ENCODE data around the gene GCHFR.

GCHFR gene

GRCh38 chr15:40782609-40783227, 18.9 kb downstream of the GCHFR start:
- DNase-seq, result peak; percentile 88

DNA sequence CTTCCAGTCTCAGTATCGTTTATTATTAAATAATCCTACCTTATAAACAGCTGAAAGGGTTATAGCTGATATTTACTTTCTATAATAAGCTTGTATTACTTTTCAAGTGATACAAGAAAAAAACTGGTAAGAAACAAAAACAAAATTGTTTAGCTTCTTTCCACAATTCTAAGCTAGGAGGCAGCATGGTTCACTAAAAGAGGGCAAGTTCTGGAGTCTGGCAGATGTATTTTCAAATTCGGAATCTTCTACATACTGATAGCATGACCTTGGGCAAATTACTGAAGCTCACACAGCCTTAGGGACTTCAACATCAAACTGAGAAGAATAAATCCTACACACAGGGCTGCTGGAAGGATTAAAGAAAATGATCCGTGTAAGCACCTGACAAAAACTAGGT, 21.3 kb downstream of the GCHFR start:
- no peak for DNase-seq

GRCh38 chr15:40785814-40786213, 21.9 kb downstream of the GCHFR start:
- DNase-seq, result no peak

DNA sequence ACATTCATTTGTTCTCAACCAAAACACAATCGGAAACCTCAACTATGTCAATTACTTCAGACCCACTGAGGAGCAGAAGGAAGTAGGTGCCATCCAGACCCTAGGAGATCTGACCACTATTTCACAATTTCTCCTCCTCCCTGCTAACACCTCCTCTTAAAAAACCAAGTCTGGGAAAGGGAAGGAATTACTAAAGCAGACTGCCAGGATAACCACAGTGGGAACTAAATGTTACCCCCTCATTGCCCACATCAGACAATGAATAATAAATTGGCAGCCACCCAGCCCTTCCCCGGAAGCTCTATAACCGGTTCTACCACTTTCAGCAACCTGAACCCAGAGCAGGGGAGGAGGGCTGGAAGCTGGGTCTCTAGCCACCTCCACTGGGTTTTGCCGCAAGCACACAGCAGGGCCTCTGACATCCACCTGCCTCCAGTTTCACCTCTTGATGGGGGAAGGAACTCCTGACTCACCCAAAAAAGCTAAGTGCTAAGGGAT, 23.5 kb downstream of the GCHFR start:
- peak; percentile 80 for DNase-seq

DNA sequence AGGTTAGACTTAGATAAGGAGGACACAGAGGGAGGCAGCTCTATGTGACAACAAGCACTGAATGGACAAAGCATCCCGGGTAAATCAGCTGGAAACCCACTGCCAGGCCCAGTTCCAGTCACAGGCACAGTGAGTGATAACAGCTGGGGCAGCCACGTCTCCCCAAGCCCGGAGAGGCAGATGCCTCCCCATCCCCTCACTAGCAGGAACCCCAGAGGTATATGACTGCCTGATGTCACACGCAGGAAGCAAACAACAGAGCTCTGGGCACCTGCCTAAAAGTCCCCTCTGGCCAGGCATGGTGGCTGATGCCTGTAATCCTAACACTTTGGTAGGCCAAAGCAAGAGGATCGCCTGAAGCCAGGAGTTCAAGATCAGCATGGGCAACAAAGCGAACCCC, 24.1 kb downstream of the GCHFR start:
- no peak for DNase-seq

DNA sequence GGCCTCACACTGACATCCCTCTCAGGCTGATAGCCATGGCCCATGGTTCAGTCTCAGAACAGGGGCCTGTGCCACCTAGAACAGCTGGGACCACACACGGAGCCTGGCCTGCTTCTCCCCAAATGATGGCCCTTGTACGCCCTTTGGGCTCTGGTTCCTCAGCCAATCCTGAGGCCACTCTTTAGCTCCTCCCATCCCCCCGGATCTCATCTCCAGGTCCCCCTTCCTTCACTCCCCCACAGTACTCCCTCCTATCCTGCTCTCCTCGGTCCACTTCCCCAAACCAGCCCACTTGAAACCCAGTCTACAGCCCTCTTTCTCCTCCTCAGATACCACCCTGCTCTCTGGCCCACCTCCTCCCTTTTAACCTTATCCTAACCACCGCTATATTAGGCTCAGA, 25.3 kb downstream of the GCHFR start:
- no peak for DNase-seq

- no peak for DNase-seq
Measured at GRCh38 chr15:40789999-40790398, 26.1 kb downstream of the GCHFR start.

- DNase-seq, result no peak
Measured at GRCh38 chr15:40790718-40791117, 26.9 kb downstream of the GCHFR start.

DNA sequence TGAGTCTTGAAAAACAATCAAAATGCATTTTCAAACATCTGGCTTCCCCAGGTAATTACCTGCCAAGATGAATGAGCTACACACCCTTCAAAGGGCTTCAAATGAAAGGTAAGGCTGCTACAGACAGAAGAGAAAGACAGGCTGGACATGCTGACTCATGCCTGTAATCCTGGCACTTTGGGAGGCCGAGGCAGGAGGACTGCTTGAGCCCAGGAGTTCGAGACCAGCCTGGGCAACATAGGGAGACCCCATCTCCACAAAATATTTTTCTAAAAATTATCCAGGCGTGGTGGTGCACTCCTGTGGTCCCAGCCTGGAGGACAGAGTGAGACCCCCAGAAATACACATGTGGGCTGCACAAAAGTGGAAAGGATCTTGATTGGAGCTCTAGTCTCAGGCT, 28.5 kb downstream of the GCHFR start:
- DNase-seq, result no peak

DNA sequence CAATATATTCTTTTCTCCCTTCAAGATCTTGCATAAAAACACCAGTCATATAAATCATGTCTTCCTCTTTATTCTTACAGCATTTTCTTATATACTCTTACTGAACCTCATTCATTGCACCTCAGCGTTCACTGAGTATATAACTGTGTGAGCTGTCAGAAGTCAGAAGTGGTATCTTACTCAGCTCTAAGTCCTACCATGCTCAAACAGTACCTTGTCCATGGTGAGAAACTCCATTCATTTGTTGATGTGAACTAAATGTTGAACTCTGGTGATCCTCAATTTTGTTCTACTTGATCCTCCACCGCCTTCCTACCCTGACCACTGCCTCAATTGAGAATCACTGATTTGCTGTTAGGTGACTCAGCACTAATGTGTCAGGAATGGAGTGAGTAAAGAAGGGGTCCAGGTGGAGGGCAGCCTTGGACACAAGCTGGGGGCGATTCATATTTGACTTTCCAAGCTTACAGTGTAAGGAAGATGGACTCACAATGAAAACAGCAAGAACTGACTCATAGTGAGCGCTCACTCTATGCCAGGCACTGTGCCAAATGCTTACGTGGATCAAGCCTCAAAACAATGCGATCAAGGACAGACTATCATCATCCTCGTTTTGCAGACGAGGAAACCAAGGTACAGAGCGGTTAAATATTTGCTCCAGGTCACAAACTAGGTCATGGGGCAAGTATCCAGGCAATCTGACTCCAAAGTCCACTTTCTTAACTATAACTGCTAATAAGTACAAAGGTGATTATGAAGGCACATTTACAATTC, 29.5 kb downstream of the GCHFR start:
- no peak for DNase-seq

- DNase-seq, result no peak
Measured at GRCh38 chr15:40796041-40796440, 32.2 kb downstream of the GCHFR start.

DNA sequence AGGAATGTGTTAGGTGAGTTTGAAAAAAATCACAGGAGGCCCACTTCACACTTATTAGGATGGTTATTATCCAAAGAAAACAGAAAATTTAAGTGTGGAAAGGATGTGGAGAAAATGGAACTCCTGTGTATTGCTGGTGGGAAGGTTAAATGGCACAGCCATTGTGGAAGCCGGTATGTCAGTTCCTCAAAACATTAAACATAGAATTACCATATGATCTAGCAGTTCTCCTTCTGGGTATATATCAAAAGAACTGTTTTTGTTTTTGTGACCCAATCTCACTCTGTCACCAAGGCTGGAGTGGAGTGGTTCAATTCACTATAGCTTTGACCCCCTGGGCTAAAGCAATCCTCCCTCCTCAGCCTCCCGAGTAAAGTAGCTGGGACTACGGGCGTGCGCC, 32.6 kb downstream of the GCHFR start:
- DNase-seq, result no peak

DNA sequence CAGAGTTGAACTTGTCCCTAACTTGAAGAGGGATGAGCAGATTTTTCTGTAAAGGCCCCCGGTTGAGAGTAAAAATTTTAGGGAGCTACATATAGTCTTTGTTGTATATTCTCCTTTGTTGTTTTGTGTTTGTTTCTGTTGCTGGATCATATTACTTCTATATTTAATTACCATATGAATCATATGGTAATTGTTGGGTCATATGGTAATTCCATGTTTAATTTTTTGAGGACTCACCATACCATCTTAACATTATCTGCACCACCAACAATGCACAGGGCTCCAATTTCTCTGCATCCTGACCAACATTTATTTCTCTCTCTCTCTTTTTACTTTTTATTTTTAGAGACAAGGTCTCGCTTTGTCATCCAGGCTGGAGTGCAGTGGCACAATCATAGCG, 35.7 kb downstream of the GCHFR start:
- no peak for DNase-seq

GRCh38 chr15:40803076-40803475, 39.2 kb downstream of the GCHFR start:
- DNase-seq, result no peak

- DNase-seq, result no peak
Measured at GRCh38 chr15:40803688-40804087, 39.8 kb downstream of the GCHFR start.

GRCh38 chr15:40806672-40807027, 42.8 kb downstream of the GCHFR start:
- DNase-seq, result no peak

DNA sequence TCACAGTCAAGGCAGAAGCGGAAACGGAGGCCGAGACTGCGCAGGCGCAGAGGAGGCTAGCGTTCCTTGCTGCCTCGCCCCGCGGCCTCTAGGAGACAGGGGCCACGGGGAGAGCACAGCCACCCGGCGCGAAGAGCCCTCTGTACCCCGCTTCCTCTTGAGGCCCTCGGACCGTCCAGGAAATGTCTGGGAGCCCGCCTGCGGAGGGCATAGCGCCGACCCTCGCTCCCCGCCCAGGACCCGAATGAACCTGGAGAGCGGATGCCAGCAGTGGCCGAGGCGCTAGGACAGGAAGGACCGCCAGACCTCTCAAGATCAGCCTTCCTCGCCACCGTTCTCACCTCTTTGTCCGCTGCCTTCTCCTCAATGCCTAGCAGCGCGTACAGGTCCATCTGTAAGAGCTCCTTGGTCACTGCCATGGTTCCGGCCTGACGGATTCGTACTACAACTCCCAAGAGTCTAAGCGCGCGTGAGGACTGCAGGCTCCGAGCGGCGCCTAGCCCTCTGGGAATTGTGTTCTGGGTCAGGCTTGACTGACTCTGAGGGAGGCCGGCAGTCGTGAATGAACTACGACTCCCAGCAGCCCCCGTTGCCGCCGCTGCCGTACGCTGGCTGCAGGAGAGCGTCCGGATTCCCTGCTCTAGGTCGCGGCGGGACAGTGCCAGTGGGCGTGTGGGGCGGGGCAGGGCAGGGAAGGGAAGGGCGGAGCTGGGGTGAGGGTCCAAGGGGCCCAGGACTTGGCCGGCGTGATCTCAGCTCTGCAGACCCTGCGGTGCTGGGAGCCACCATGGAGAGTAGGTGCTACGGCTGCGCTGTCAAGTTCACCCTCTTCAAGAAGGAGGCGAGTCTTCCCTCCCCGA, 43.4 kb downstream of the GCHFR start, which contains the start of the genes DNAJC17 and ZFYVE19:
TSS of gene DNAJC17 (minus strand) at position 446 of the 860 bp plus-strand sequence. CDS start at position 419, 27 bp downstream.
TSS of gene ZFYVE19 (plus strand) at position 62 of the 860 bp plus-strand sequence. CDS start at position 563, 501 bp downstream.
- peak; percentile 97 for DNase-seq

GRCh38 chr15:40807888-40808461, 44.1 kb downstream of the GCHFR start:
- DNase-seq, result no peak

DNA sequence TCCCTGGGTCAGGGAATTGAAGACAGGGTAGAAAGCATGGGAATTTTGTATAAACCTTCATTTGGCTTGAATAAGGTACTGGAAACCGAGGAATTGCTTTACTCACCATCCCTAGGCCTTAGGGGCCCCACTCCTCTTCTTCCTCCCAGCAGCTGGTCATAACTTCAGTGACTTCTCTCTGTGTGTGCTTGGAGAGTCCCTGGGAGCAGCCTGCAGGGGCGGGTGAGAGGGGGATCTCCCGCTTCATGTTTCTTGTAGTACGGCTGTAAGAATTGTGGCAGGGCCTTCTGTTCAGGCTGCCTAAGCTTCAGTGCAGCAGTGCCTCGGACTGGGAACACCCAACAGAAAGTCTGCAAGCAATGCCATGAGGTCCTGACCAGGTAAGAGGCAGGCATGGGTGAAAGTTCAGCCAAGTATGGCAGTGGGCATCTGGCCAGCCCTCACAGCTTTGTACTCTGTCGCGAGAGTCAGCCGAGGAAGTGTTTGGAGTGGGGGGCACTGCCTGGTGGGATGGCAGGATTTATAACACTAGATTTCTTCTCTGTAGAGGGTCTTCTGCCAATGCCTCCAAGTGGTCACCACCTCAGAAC, 45.1 kb downstream of the GCHFR start:
- no peak for DNase-seq

GRCh38 chr15:40812721-40813425, 49.0 kb downstream of the GCHFR start:
- no peak for DNase-seq

DNA sequence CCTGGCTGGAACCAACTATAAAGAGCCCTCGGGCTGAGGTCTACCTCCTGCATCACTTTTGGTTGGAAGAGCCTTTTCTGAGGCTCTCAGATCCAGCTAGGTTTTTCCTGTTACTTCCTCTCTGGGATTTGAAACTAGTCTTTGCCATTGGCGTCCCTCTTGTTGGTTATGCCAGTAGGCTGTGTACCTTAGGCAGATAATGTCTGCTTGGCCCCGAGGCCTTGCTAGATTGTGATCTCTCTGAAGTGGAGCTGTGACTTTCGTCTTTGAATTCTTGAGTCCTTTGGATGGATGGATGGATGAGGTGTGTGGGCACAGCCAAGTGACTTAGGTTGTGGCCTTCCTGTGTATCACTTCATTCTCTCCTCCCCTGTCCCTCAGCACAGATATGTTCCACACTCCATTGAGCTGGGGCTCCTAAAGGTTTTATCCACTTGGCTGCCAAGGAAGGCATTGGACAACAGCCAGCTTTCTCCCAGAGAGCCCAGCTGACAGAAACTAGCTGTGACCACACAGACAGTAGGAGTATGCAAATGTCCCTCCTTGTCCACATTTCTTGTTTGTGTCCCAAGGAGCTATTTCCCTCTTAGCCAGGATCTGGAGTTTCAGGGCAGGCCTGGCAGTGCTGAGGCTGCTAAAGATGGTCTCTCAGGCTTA, 51.3 kb downstream of the GCHFR start:
- DNase-seq, result no peak
